GM12891 (cell line): ENCODE results near the gene BICD2.

Experiments
- POLR2A ChIP-seq: IDR thresholded peaks from 2 replicates; pipeline ENCODE4 v1.6.1; 2011; ENCODE audit warnings: low read depth, low read length, control low read depth
- POLR2AphosphoS5 ChIP-seq: IDR thresholded peaks from 2 replicates; pipeline ENCODE4 v1.6.1; 2011; ENCODE audit warnings: low read depth, low read length, control low read depth

DNA sequence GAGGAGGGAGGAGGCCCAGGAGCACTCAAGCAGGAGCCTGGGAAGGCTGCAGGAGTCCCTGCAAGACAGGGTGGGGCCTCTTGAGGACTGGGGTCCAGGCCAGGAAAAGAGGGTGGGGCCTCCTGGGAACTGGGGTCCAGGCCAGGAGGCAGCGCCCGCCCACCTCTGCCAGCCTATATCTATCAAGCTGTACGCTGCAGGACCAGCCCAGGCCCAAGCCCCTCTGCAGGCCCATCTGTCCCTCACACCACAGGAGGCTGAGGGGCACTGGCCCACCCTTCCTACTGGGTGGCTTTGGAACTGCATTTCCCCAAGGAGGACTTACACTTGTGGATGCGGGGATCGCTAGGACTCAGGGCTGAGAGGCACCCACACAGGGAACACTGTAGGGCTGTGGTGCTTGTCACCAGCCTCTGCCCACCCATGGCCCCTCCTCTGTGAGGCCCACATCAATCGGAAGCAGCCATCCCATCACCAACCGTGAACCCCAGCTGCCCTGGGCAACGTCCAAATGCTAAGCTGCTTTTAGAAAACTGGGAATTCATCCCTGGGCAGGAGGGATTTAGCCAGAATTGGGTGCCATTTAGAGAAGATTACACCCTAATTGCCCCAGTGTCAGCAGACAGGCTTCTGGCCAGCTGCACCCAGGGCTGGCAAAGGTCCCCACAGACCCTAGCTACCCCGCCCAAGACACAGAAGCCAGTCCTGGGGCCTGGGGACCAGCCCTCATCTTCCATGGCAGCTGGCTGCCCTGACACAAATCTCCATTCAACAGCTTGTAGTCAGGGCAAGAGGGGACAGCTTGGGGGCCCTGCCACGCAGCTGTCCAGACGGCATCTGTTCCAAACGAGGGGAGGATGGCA, 15.3 kb downstream of the BICD2 start:
- TF ChIP-seq POLR2A (no peak), POLR2AphosphoS5 (no peak)
